ENCODE measurements around the gene ZNF615.

GRCh38 chr19:52034051-52034728 is 26.2 kb upstream of the ZNF615 start:
- no peak for TF ChIP-seq CTCF (IDR thresholded peaks at IDR 0.05)
- no peak for TF ChIP-seq POLR2A (IDR thresholded peaks at IDR 0.05)

Data from heart left ventricle (tissue), 13 donors.